Panc1 (cell line): ENCODE measurements around the gene CHRDL1. TPM values are rescaled to one million over a fixed set of nuclear protein-coding genes. Genes with fewer than 3 reads are reported as not detected.
"Not testable (repeated sequence)": the region's sequence is repeated elsewhere in the genome, so short reads cannot be mapped to it uniquely, and the experiment has no call there.

ENCODE experiments used
- ATAC-seq: fragments of 200-7000 bp; cut with Tn5 transposase; 2 replicates; pipeline ENCODE4 v1.9.1; 2020; ENCODE audit warnings: mild to moderate bottlenecking, moderate library complexity
- BruUV-seq: library from RNA; stranded (reverse); fragments of 400-500 nt; replicated peaks from 2 replicates; lab custom pipeline; 2021; lab: Mats Ljungman, UMichigan
- CTCF ChIA-PET: fragments of 300-600 bp; sonication (Branson Sonifier 250); formaldehyde crosslinking; loops from one replicate; lab custom pipeline; 2022; ENCODE audit warnings: antibody characterized with exemption; lab: Charles Lee
- POLR2A ChIA-PET: fragments of 300-600 bp; sonication (Branson Sonifier 250); formaldehyde crosslinking; loops from one replicate; lab custom pipeline; 2022; ENCODE audit warnings: antibody characterized with exemption; lab: Charles Lee
- DNase-seq: peaks from one replicate; pipeline ENCODE4 v3.0.0-alpha.2; 2010; ENCODE audit warnings: low read depth, low spot score
- H3K27ac ChIP-seq: 2 replicates; pipeline ENCODE4 v1.5.1; 2011; ENCODE audit warnings: mild to moderate bottlenecking, low read length, inconsistent platforms
- H3K27me3 ChIP-seq: fragments of 200-500 bp; sonication (Bioruptor generic); 2 replicates; pipeline ENCODE4 v1.6.0; 2014; ENCODE audit warnings: low read length, inconsistent platforms; ENCODE audit not compliant: control insufficient read depth, insufficient read depth
- H3K36me3 ChIP-seq: fragments of 200-500 bp; sonication (Bioruptor generic); 2 replicates; pipeline ENCODE4 v1.5.1; 2014; ENCODE audit warnings: inconsistent platforms, mild to moderate bottlenecking, low read length, moderate library complexity; ENCODE audit not compliant: control insufficient read depth, insufficient read depth
- H3K4me1 ChIP-seq: 2 replicates; pipeline ENCODE4 v1.5.1; 2011; ENCODE audit warnings: inconsistent platforms, mild to moderate bottlenecking, low read length, moderate library complexity; ENCODE audit not compliant: control insufficient read depth, insufficient read depth
- H3K4me3 ChIP-seq, 2 experiments: 2 replicates each; pipeline ENCODE4 v1.5.1; 2011 to 2012; ENCODE audit warnings: low read depth in 2 of 2, low read length in 2 of 2, mild to moderate bottlenecking in 2 of 2, inconsistent platforms in 1 of 2, moderate library complexity in 1 of 2
- H3K9me3 ChIP-seq: fragments of 200-500 bp; sonication (Bioruptor generic); 2 replicates; pipeline ENCODE4 v1.5.1; 2014; ENCODE audit warnings: low read depth, mild to moderate bottlenecking, inconsistent platforms, low read length, moderate library complexity; ENCODE audit not compliant: control insufficient read depth, insufficient read depth
- POLR2AphosphoS5 ChIP-seq: IDR thresholded peaks from 2 replicates; pipeline ENCODE4 v1.6.1; 2012; ENCODE audit warnings: mild to moderate bottlenecking, low read depth, low read length, moderate library complexity
- SIN3A ChIP-seq: IDR thresholded peaks from 2 replicates; pipeline ENCODE4 v1.6.1; 2012; ENCODE audit warnings: low read depth, mild to moderate bottlenecking, low read length, moderate library complexity, borderline replicate concordance; ENCODE audit not compliant: insufficient read depth
- TCF7L2 ChIP-seq: IDR thresholded peaks from 2 replicates; pipeline ENCODE4 v1.6.1; 2011; ENCODE audit warnings: mild to moderate bottlenecking, low read depth, low read length, inconsistent platforms
- in situ Hi-C: cut with HindIII; loops from 2 replicates; pipeline ENCODE4 v1.10.0; 2016; ENCODE audit warnings: low sequenced_read_pairs, low pct_unique_long_range_greater_than_20kb
- intact Hi-C: fragments of 100-400 bp; cut with micrococcal nuclease; formaldehyde crosslinking; loops from one replicate; pipeline ENCODE4 v1.10.0; 2022; ENCODE audit not compliant: unreplicated experiment
- total RNA-seq: library from RNA; stranded (reverse); gene quantifications from one replicate; pipeline ENCODE4 v1.2.1, GENCODE V29; 2021; ENCODE audit not compliant: unreplicated experiment
- TF ChIP-seq, protein P1 (sequence below): fragments of 450-650 bp; IDR thresholded peaks from 2 replicates; pipeline ENCODE4 v1.5.1; 2017; ENCODE audit warnings: mild to moderate bottlenecking
- TF ChIP-seq, protein P2 (sequence below), 2 experiments: IDR thresholded peaks; 2 replicates each; pipeline ENCODE4 v1.6.1; 2011 to 2012; ENCODE audit warnings: low read depth in 2 of 2, control low read depth in 1 of 2, low read length in 1 of 2, mild to moderate bottlenecking in 1 of 2, moderate library complexity in 1 of 2; ENCODE audit not compliant: insufficient read depth in 1 of 2

CHRDL1 gene
- total RNA-seq, 1 experiment from 2014 or later: 0.08 TPM

DNA sequence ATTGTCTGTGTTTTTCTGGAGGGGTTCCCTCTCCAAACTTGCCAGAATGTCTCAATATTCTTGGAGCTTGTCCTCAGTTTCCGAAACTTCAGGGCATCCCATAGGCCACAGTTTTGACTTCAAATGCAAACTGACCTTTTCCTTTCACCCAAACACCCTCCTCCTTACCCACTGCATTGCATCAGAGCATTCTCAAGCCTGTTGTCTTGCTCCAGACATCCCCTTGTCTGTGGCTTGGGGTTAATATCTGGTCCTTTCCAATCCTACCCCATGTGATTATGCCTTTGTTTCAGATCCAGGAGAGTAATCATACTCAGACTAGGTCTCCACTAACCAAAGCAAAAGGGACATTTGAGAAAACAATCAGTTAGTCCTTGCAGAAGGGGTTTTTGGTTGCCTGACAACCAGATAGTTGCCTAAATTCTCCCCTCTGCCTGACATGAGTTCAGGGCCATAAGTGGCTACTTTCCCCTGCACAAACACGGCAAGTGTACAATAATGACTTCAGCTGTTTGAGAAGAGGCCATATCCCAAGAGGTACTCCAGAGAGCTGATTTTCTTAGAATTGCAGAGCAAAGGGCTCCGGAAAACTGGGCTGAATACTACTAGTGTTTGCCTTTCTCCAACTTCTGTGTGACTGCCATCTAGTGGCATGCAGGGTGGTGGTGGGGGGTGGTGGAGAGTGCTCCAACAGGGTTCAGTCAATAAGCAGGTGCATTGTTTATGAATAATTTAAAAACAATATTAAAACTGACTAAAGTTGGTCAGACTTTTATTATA is 130.2 kb downstream of the CHRDL1 start:
- H3K9me3 ChIP-seq: no peaks in the 10 kb centered on the region
- no peaks in the 10 kb centered on the region for H3K27me3 ChIP-seq
- H3K4me1 ChIP-seq: no peaks in the 10 kb centered on the region
- BruUV-seq: no TSS peak
- intact Hi-C loops (loop anchor here (5.0 kb wide), 1 partner anchor 213 kb away; no protein-coding TSS in a partner anchor), in situ Hi-C loops (no loop called here)
- H3K27ac ChIP-seq: no peak overlapping the region
- DNase-seq (no peak), ATAC-seq (peak; percentile 80; the same call in 1 of the 2 replicates)
- no peak overlapping the region for H3K4me3 ChIP-seq
- TF ChIP-seq, protein P1, sequence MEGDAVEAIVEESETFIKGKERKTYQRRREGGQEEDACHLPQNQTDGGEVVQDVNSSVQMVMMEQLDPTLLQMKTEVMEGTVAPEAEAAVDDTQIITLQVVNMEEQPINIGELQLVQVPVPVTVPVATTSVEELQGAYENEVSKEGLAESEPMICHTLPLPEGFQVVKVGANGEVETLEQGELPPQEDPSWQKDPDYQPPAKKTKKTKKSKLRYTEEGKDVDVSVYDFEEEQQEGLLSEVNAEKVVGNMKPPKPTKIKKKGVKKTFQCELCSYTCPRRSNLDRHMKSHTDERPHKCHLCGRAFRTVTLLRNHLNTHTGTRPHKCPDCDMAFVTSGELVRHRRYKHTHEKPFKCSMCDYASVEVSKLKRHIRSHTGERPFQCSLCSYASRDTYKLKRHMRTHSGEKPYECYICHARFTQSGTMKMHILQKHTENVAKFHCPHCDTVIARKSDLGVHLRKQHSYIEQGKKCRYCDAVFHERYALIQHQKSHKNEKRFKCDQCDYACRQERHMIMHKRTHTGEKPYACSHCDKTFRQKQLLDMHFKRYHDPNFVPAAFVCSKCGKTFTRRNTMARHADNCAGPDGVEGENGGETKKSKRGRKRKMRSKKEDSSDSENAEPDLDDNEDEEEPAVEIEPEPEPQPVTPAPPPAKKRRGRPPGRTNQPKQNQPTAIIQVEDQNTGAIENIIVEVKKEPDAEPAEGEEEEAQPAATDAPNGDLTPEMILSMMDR: peak; percentile 64
- no peak for TF ChIP-seq TCF7L2
- TF ChIP-seq SIN3A: no peak
- TF ChIP-seq, protein P2, sequence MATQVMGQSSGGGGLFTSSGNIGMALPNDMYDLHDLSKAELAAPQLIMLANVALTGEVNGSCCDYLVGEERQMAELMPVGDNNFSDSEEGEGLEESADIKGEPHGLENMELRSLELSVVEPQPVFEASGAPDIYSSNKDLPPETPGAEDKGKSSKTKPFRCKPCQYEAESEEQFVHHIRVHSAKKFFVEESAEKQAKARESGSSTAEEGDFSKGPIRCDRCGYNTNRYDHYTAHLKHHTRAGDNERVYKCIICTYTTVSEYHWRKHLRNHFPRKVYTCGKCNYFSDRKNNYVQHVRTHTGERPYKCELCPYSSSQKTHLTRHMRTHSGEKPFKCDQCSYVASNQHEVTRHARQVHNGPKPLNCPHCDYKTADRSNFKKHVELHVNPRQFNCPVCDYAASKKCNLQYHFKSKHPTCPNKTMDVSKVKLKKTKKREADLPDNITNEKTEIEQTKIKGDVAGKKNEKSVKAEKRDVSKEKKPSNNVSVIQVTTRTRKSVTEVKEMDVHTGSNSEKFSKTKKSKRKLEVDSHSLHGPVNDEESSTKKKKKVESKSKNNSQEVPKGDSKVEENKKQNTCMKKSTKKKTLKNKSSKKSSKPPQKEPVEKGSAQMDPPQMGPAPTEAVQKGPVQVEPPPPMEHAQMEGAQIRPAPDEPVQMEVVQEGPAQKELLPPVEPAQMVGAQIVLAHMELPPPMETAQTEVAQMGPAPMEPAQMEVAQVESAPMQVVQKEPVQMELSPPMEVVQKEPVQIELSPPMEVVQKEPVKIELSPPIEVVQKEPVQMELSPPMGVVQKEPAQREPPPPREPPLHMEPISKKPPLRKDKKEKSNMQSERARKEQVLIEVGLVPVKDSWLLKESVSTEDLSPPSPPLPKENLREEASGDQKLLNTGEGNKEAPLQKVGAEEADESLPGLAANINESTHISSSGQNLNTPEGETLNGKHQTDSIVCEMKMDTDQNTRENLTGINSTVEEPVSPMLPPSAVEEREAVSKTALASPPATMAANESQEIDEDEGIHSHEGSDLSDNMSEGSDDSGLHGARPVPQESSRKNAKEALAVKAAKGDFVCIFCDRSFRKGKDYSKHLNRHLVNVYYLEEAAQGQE (IDR thresholded peaks at IDR 0.05; ENCODE audit: insufficient read depth in 1 of 2, low read depth in 2 of 2, low read length in 1 of 2): no peak
- TF ChIP-seq POLR2AphosphoS5: no peak
- no peaks in the 10 kb centered on the region for H3K36me3 ChIP-seq
- POLR2A ChIA-PET: no interaction called here
- CTCF ChIA-PET: no interaction called here

DNA sequence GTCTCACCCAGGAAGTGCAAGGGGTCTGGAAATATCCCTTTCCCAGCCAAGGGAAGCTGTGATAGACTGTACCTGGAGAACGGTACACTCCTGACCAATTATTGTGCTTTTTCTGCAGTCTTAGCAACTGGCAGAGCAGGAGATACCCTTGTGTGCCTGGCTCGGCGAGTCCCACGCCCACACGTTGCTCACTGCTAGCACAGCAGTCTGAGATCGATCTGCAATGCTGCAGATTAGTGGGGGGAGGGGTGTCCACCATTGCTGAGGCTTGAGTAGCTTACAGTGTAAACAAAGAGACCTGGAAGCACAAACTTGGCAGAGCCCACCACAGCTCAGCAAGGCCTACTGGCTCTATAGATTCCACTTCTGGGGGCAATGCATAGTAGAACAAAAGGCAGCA is 138.5 kb downstream of the CHRDL1 start:
- TF ChIP-seq, protein P2 (IDR thresholded peaks at IDR 0.05; ENCODE audit: insufficient read depth in 1 of 2, low read depth in 2 of 2, low read length in 1 of 2): no peak
- TF ChIP-seq POLR2AphosphoS5 (no peak), SIN3A (no peak), TCF7L2 (no peak)
- TF ChIP-seq, protein P1: no peak
- H3K36me3 ChIP-seq: no peaks in the 10 kb centered on the region
- no peak overlapping the region for H3K4me3 ChIP-seq
- no peak overlapping the region for H3K27ac ChIP-seq
- intact Hi-C loops (no loop called here), in situ Hi-C loops (no loop called here)
- POLR2A ChIA-PET: no interaction called here
- no TSS peak for BruUV-seq
- ATAC-seq: no peak
- no peaks in the 10 kb centered on the region for H3K9me3 ChIP-seq
- H3K4me1 ChIP-seq: no peaks in the 10 kb centered on the region
- CTCF ChIA-PET: no interaction called here
- DNase-seq: no peak
- no peaks in the 10 kb centered on the region for H3K27me3 ChIP-seq

DNA sequence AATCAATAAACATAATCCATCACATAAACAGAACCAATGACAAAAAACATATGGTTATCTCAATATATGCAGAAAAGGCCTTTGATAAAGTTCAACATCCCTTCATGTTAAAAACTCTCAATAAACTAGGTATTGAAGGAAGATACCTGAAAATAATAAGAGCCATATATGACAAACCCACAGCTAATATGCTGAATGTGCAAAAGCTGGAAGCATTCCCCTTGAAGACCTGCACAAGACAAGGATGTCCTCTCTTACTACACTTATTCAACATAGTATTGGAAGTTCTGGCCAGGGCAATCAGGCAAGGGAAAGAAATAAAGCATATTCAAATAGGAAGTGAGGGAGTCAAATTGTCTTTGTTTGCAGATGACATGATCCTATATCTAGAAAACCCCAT is 141.3 kb downstream of the CHRDL1 start:
- DNase-seq, in situ Hi-C loops, H3K27ac ChIP-seq, BruUV-seq, intact Hi-C loops, ATAC-seq, H3K36me3 ChIP-seq, H3K4me3 ChIP-seq, POLR2A ChIA-PET, CTCF ChIA-PET, H3K9me3 ChIP-seq, H3K4me1 ChIP-seq, H3K27me3 ChIP-seq: not testable (repeated sequence)
